Measurements from ENCODE around the gene ARIH2.

ARIH2 gene

GRCh38 chr3:48989126-48989795, 70.6 kb downstream of the ARIH2 start:
- no peak for DNase-seq (ENCODE audit: extremely low read depth, low read depth)
- no peak for TF ChIP-seq CTCF (IDR thresholded peaks at IDR 0.05; ENCODE audit: low read depth, low read length)

DNA sequence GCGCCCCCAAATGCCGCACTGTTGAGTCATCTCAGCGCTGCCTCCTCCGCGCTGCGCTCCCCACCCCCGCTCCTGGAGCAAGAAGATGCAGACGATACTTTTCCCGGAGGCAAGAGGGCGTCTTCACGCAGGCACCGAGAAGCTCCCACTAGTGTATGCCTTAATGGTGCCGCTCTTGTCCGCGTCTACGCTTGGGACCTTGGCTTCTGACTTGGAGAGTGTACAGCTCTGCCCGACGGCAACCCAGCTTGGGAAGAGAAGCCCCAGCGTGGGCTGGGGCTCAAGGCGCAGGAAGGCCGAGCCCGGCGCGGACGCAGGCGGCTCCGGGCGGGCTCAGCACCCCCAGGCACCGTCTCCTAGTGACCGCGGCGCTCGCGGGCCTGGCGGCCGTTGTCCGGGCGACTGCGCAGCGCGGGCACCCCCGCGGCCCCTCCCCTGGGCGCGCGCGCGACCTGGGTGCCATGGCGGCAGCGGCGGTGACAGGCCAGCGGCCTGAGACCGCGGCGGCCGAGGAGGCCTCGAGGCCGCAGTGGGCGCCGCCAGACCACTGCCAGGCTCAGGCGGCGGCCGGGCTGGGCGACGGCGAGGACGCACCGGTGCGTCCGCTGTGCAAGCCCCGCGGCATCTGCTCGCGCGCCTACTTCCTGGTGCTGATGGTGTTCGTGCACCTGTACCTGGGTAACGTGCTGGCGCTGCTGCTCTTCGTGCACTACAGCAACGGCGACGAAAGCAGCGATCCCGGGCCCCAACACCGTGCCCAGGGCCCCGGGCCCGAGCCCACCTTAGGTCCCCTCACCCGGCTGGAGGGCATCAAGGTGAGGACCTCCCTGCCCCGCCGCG, 71.4 kb downstream of the ARIH2 start, which contains the start of gene P4HTM:
P4HTM (plus strand) TSS at position 446 of the 840 bp plus-strand sequence; CDS start at position 462, 16 bp downstream.
- DNase-seq (ENCODE audit: extremely low read depth, low read depth): peak; percentile 72
- TF ChIP-seq CTCF (IDR thresholded peaks at IDR 0.05; ENCODE audit: low read depth, low read length): peak; percentile 54

- no peak for DNase-seq (ENCODE audit: extremely low read depth, low read depth)
- no peak for TF ChIP-seq CTCF (IDR thresholded peaks at IDR 0.05; ENCODE audit: low read depth, low read length)
Measured at GRCh38 chr3:48990636-48991469, 72.2 kb downstream of the ARIH2 start.

- TF ChIP-seq CTCF (IDR thresholded peaks at IDR 0.05; ENCODE audit: low read depth, low read length): no peak
- DNase-seq (ENCODE audit: extremely low read depth, low read depth): no peak
Measured at GRCh38 chr3:48991851-48992545, 73.4 kb downstream of the ARIH2 start.

GRCh38 chr3:48993834-48994233, 75.2 kb downstream of the ARIH2 start:
- DNase-seq (ENCODE audit: extremely low read depth, low read depth): no peak
- TF ChIP-seq CTCF (IDR thresholded peaks at IDR 0.05; ENCODE audit: low read depth, low read length): no peak

DNA sequence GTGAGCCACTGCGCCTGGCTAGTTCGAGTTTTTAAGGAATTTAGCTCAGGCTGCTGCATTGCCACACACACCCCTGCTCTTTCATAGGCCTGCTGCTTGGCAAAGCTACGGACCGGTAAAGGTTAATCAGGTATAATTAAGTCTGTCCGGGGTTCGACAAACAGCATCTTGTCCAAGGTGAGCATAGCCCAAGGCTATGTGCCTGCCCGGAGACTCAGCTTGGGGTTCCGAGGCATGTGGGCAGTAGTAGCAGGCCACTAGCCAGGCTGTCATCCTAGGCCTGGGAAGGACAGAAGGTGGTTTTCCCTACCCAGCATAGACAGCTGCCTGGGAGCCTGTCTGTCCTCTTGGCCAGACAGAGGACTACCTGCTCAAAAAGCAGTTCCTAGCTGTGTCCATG, 78.0 kb downstream of the ARIH2 start:
- DNase-seq (ENCODE audit: extremely low read depth, low read depth): no peak
- no peak for TF ChIP-seq CTCF (IDR thresholded peaks at IDR 0.05; ENCODE audit: low read depth, low read length)
